ES-I3 (cell line): ENCODE measurements around the gene MMADHC.

Experiments
- H3K36me3 ChIP-seq: 2 replicates; pipeline ENCODE4 v1.6.1; 2013; ENCODE audit warnings: mild to moderate bottlenecking, low read length, control low read depth, moderate library complexity; ENCODE audit not compliant: insufficient read depth
- H3K4me1 ChIP-seq: 2 replicates; pipeline ENCODE4 v1.6.1; 2013; ENCODE audit warnings: mild to moderate bottlenecking, control low read depth, low read length; ENCODE audit not compliant: insufficient read depth
- H3K9ac ChIP-seq: 2 replicates; pipeline ENCODE4 v1.6.1; 2013; ENCODE audit warnings: low read depth, mild to moderate bottlenecking, low read length, moderate library complexity
- H3K9me3 ChIP-seq: 2 replicates; pipeline ENCODE4 v1.6.1; 2013; ENCODE audit warnings: mild to moderate bottlenecking, low read length, moderate library complexity; ENCODE audit not compliant: control insufficient read depth, insufficient read depth

Gene MMADHC

DNA sequence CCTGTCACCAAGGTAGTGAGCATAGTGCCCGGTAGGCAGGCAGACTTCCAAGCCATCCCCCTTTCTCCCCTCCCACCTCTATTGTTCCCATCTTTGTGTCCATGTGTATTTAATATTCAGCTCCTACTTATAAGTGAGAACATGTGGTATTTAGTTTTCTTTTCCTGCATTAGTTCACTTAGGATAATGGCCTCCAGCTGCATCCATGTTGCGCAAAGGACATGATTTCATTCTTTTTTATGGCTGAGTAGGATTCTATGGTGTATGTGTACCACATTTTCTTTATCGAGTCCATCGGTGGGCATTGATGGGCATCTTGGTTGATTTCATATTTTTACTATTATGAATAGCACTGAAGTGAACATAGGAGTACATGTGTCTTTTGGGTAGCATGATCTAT, 35.3 kb downstream of the MMADHC start:
- no peak overlapping the region for H3K9ac ChIP-seq
- H3K36me3 ChIP-seq: no peaks in the 10 kb centered on the region
- no peaks in the 10 kb centered on the region for H3K9me3 ChIP-seq
- no peaks in the 10 kb centered on the region for H3K4me1 ChIP-seq

GRCh38 chr2:149544692-149545091, 42.9 kb downstream of the MMADHC start:
- no peaks in the 10 kb centered on the region for H3K9me3 ChIP-seq
- no peaks in the 10 kb centered on the region for H3K36me3 ChIP-seq
- H3K4me1 ChIP-seq: no peaks in the 10 kb centered on the region
- no peak overlapping the region for H3K9ac ChIP-seq

- Histone ChIP-seq H3K9me3 (no peaks in the 10 kb centered on the region), H3K9ac (no peak overlapping the region), H3K4me1 (no peaks in the 10 kb centered on the region), H3K36me3 (no peaks in the 10 kb centered on the region)
Observed at GRCh38 chr2:149543845-149544244, 43.7 kb downstream of the MMADHC start.

DNA sequence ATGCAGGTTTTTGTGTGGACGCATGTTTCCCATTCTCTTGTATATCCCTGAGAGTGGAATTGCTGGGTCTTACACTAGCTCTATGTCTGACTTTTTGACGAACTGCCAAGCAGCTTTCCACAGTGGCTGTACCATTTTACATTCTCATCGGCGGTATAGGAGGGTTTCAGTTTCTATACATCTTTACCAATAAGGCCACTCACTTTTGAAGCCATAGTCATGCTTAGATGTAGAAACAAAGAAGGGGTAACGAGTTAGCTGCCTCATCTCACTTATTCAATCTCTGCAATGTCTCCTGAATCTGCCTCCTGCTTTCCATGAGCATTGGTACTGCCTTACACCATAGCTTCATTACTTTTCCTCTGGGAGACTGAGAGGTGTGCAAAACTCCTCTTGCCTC, 47.4 kb downstream of the MMADHC start:
- Histone ChIP-seq H3K4me1 (no peaks in the 10 kb centered on the region), H3K36me3 (no peaks in the 10 kb centered on the region), H3K9me3 (no peaks in the 10 kb centered on the region), H3K9ac (no peak overlapping the region)

GRCh38 chr2:149538138-149538833, 49.3 kb downstream of the MMADHC start:
- H3K9me3 ChIP-seq: no peaks in the 10 kb centered on the region
- H3K4me1 ChIP-seq: no peaks in the 10 kb centered on the region
- H3K36me3 ChIP-seq: no peaks in the 10 kb centered on the region
- no peak overlapping the region for H3K9ac ChIP-seq

GRCh38 chr2:149537092-149537726, 50.4 kb downstream of the MMADHC start:
- Histone ChIP-seq H3K4me1 (no peaks in the 10 kb centered on the region), H3K9me3 (no peaks in the 10 kb centered on the region), H3K36me3 (no peaks in the 10 kb centered on the region), H3K9ac (no peak overlapping the region)

- no peak overlapping the region for H3K9ac ChIP-seq
- H3K36me3 ChIP-seq: no peaks in the 10 kb centered on the region
- H3K9me3 ChIP-seq: no peaks in the 10 kb centered on the region
- no peaks in the 10 kb centered on the region for H3K4me1 ChIP-seq
Observed at GRCh38 chr2:149536649-149537048, 50.9 kb downstream of the MMADHC start.

DNA sequence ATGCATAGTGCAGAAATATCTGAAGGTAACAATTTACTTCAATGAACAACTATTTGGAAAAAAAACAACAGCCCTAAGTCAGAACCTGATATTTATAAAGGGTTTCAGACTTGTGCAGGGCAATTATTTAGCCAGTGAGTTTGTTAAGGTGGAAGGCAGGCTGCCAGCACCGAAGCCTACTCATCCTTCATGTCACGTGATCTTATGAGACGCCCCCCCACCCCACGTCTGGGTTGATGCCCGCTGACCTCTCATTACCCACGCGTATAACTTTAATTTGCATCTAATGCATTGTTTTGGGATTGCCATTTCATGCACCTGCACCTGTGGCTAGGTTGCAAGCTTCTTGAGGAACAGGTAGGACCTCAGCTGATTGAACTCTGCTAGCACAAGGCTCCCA, 52.9 kb downstream of the MMADHC start:
- Histone ChIP-seq H3K9ac (no peak overlapping the region), H3K4me1 (no peaks in the 10 kb centered on the region), H3K9me3 (no peaks in the 10 kb centered on the region), H3K36me3 (no peaks in the 10 kb centered on the region)

- no peaks in the 10 kb centered on the region for H3K4me1 ChIP-seq
- no peaks in the 10 kb centered on the region for H3K9me3 ChIP-seq
- H3K9ac ChIP-seq: no peak overlapping the region
- H3K36me3 ChIP-seq: no peaks in the 10 kb centered on the region
Observed at GRCh38 chr2:149528983-149529382, 58.6 kb downstream of the MMADHC start.

- Histone ChIP-seq H3K9me3 (no peaks in the 10 kb centered on the region), H3K36me3 (no peaks in the 10 kb centered on the region), H3K9ac (no peak overlapping the region), H3K4me1 (no peaks in the 10 kb centered on the region)
Observed at GRCh38 chr2:149527998-149528755, 59.4 kb downstream of the MMADHC start.

DNA sequence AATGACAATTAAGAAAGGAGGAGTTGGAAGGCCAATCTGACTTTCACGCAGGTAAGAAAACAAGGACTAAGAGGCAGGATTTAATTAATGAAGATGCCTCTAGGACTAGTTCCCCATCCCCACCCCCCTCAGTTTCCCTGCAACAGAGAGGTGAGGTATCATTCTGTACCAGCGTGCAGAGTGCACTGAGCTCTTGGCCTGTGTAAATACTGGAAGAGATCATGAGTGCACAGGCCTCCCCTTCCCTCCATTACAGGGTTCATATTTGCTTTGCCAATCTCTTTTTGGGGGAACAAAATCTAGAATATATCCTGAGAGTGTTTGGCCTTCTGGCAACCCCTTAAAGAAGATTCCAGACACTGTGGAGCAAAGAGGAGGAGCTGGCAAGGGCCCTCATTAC, 60.9 kb downstream of the MMADHC start:
- H3K4me1 ChIP-seq: no peaks in the 10 kb centered on the region
- H3K36me3 ChIP-seq: no peaks in the 10 kb centered on the region
- H3K9ac ChIP-seq: no peak overlapping the region
- H3K9me3 ChIP-seq: no peaks in the 10 kb centered on the region

DNA sequence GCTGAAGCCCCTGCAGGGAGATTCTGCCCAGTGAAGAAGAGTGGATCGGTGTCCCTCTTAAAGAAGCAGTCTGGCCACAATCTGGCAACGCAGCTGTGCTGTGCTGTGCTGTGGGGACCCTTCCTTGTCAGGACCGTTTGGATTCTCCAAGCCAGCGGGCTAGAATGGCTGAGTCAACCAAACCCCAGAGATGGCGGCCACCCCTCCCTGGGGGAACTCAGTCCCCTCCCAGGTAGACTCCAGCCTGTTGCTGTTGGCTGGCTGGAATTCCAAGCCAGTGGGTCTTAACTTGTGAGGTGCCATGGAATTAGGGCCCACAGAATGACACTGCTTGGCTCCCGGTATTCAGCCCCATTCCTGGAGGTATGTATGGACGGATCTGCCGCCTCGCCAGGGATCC, 62.3 kb downstream of the MMADHC start:
- Histone ChIP-seq H3K9ac (no peak overlapping the region), H3K9me3 (no peaks in the 10 kb centered on the region), H3K36me3 (no peaks in the 10 kb centered on the region), H3K4me1 (no peaks in the 10 kb centered on the region)
